GM18526 (cell line): Measurements from ENCODE around the gene TJP1.

Source experiments
- POLR2A ChIP-seq: IDR thresholded peaks from 3 replicates; pipeline ENCODE4 v1.6.1; 2011; ENCODE audit not compliant: insufficient read length; ENCODE audit errors: extremely low read depth

Gene TJP1

DNA sequence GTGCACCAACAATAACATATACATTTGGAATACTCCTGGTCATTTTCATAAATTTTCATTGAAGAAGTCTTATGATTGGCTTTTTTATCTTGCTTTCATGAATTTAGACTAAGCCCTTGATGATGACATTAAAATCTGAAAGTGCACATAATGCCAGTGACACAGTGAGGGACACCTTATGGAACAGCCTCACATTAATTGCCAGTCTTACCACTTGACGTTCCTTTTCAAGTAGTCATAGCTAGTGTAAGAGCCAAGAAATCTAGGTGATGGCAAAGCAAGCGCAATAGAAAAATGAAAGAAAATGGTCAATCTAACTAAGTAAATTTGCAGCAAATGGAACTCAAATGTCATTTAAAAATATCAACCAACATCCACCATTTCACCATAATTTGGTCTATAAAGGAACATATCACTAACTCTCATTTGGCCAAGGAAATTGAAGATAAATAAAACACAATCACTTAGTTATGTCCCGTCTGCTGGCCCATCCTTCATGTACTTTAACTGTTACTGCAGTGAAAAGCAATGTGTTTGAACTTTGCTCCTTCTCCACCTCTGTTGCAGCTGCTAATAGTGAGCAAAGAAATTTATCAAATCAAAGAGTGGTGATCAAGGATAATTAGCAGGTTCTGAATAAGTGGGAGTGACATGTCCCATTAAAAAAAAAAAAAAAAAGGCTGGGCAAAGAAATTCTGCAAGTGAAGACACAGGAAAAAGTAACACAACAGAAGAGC lies 110.0 kb downstream of the TJP1 start:
- TF ChIP-seq POLR2A, result no peak

- TF ChIP-seq POLR2A, result no peak
These were observed 110.7 kb downstream of the TJP1 start for GRCh38 chr15:29711531-29711930.

DNA sequence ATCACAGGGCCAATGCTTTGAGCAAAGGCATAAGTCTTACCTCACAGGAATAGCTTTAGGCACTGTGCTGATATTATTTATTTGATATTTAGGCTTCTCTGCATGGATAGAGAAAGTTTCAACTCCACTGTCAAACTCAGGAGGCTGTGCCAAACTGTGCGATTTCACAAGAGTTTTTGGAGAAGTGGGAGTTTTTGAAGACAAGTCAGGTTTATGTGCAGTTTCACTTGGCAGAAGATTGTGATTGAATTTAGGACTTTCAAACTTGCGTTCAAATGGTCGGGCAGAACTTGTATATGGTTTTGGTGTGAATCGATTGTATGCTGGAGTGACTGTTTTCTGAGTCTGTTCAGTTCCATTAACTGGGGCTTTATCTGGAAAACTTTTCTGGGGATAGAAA lies 113.7 kb downstream of the TJP1 start:
- no peak for TF ChIP-seq POLR2A

GRCh38 chr15:29704950-29705597 lies 117.2 kb downstream of the TJP1 start:
- TF ChIP-seq POLR2A, result no peak

- TF ChIP-seq POLR2A, result no peak
These were observed 121.1 kb downstream of the TJP1 start for GRCh38 chr15:29701151-29701550.

- no peak for TF ChIP-seq POLR2A
These were observed 122.0 kb downstream of the TJP1 start for GRCh38 chr15:29700296-29700695.

DNA sequence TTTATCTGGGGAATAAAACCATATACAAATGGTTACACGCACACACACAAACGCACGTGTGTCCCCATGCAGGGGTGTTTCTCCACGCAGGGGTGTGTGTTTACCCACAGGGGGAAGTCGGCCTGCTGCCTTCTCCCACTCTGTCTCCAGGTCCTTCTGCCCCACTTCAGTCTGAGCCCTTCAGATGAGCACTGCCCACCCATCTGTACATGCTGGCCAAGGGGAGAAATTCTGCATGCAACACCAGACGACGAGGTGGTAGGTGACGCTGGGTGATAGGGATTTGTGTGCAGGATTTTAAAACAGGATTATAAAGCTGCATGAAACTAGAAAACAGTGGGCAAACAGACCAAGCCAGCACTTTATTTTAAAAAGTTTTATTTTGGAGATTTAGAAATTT lies 122.5 kb downstream of the TJP1 start:
- no peak for TF ChIP-seq POLR2A

DNA sequence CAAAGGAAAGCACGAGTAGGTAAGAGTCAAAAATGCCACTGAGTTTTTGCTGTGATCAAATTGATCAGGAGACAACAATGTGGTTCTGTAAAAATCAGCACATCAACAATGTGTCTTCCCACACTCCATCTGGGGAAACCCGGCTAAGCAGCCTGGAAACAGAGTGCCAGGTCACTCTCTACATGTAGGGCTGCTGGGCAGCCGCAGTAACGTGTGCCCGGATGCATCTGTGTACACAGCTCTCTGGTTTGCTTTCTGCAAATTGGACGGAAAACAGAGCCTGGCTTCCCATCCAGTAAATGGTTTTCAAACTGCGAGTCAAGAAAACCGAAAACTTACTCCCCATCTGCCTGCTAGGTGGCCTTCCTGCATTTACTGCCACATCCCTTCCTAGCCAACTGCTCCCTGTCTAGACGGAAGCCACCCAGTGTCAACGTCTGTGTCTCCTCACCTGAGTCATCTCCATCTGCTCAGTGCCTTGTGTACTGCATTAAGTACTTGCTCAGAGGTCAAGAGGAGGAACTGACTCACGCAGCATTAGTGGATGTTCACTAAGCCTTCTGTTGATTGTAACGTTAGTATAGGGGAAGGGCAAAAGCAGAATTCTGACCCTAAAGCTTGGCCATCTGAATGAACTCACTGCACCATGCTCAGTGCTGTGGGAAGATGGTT lies 124.1 kb downstream of the TJP1 start:
- no peak for TF ChIP-seq POLR2A

GRCh38 chr15:29696950-29697738 lies 125.1 kb downstream of the TJP1 start:
- no peak for TF ChIP-seq POLR2A

DNA sequence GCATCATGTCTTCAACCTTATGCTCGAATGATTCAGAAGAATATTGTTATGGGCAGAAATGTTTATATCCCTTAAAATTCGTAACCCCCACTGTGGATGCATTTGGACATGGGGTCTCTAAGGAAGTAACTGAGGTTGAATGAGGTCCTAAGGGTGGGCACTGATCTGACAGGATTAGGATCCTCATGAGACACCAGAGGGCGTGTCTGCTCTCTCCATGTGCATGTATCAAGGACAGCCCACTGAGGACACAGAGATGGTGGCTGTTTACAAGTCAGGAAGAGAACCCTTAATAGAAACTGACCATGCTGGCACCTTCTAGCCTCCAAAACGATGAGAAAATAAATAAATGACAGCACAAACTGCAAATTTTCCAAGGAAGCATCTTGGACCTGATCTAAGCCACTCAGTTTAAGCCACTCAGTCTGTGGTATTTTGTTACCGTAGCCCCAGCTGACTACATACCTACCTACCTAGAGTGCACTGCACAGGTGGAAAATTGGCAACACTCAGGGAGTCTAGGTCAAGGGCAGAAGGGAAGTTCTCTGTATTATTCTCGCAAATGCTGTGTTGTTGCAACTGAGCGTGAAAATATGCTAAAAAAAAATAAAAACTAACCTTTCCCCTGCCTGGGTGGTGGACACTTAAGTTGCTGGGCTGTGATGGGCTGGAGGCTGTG lies 126.6 kb downstream of the TJP1 start:
- no peak for TF ChIP-seq POLR2A

GRCh38 chr15:29693225-29693624 lies 129.0 kb downstream of the TJP1 start:
- TF ChIP-seq POLR2A, result no peak

GRCh38 chr15:29692527-29692926 lies 129.7 kb downstream of the TJP1 start:
- no peak for TF ChIP-seq POLR2A

DNA sequence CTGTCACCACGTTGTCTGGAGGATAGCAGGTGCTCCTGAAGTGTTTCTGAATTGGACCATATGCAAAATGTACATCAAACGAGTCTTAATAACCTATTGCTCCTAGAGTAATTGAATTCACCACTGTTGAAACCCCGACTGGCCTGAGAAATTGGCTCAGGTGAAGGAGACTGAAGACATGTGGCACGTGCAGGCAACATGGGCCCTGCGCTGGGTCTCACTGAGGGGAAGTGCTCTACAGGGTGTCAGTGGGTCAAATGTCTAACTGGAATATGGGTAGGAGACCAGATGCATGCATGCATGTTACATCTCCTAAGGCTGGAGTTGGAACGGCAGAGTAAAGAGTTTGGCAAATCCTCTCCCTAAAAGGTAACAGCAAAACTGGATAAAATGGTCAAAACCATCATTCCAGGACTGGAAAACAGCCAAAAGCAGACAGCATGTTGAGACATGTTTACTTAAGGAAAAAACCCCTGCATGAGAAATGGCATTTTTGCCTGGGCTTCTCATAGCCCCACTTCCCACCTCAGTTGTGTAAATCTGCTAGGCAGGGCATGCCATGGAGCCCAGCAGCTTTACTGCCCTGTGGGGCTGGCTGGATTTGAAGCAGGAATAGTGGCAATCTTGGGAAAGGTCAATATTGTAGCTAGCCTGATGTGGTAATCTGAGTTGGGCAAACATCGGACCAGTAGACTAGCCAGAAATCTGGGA lies 131.3 kb downstream of the TJP1 start:
- no peak for TF ChIP-seq POLR2A

DNA sequence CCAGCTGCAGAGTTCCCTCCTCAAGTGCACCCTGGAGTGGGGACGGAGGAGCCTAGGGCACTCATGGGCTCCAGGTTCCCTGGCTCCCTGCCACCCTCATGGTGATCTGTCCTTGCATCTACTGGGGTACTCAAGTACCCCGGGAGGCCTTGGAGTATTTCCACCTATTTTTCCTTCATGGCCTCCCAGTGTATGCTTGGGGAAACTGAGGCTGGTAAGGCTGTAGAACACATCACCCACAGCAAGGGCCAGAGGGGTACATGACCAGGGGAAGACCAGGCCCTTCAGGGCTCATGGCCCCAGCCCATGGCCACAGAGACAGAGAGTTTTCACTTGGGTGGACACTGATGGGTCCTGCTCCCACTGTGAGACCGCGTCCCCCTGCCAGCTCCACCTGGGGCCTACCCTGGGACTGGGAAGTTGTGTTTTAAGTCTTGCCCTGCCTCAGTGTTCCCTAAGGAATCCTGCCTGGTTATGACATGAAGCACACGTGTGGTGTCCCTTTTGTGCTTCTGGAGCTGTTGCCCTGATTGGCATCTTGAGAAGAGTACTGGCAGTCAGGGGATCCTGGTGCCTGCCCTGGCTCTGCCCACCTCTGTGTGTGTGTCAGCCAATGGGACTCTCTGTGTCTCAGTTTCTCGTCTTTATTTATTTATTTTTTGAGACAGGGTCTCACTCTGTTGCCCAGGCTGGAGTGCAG lies 132.8 kb downstream of the TJP1 start:
- no peak for TF ChIP-seq POLR2A
